Skeletal muscle satellite cell (primary cell): Measurements from ENCODE around the gene POLD1.

ENCODE experiments used
- H3K27me3 ChIP-seq: 2 replicates; pipeline ENCODE4 v1.7.0; 2013; ENCODE audit warnings: low read length; ENCODE audit not compliant: control insufficient read depth, insufficient read depth
- H3K36me3 ChIP-seq: 2 replicates; pipeline ENCODE4 v1.7.0; 2013; ENCODE audit warnings: mild to moderate bottlenecking, control low read depth, low read length; ENCODE audit not compliant: insufficient read depth
- H3K4me1 ChIP-seq: 2 replicates; pipeline ENCODE4 v1.7.0; 2013; ENCODE audit warnings: low read length; ENCODE audit not compliant: control insufficient read depth, insufficient read depth
- H3K4me2 ChIP-seq: 2 replicates; pipeline ENCODE4 v1.7.0; 2013; ENCODE audit warnings: mild to moderate bottlenecking, low read length
- H3K4me3 ChIP-seq: 2 replicates; pipeline ENCODE4 v1.7.0; 2013; ENCODE audit warnings: low read length
- H3K9ac ChIP-seq: 2 replicates; pipeline ENCODE4 v1.7.0; 2013; ENCODE audit warnings: mild to moderate bottlenecking, low read depth, low read length, moderate library complexity
- H3K9me3 ChIP-seq: replicated peaks from 2 replicates; pipeline ENCODE4 v1.7.0; 2013; ENCODE audit warnings: mild to moderate bottlenecking, control low read depth, low read length

The POLD1 gene

DNA sequence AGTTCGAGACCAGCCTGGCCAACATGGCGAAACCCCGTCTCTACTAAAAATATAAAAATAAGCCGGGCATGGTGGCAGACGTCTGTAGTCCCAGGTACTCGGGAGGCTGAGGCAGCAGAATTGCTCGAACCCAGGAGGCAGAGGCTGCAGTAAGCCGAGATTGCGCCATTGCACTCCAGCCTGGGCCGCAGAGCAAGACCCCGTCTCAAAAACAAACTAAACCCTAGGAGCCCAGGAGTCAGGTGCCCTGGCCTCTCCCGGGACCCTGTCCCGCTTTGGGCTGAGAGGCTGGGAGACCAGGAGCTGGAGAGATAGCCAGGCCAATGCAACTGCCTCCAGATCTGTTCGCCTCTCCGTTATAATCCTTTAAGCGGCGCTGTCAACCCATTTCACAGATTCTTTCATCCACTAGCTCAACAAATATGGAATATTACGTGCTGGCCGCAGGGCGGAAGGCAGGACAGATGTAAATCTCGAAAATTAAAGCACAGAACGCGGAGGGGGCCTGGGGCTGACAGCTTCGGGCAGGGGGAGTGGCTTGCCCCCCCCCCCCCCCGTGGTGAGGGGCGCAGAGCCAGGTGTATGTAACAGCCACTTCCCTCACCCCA is 43.3 kb downstream of the POLD1 start:
- no peaks in the 10 kb centered on the region for H3K36me3 ChIP-seq
- no peaks in the 10 kb centered on the region for H3K9me3 ChIP-seq
- H3K4me3 ChIP-seq = no peak overlapping the region
- H3K27me3 ChIP-seq = peaks cover 24% of the 10 kb centered on the region
- peaks cover 10% of the 10 kb centered on the region for H3K4me1 ChIP-seq
- H3K4me2 ChIP-seq = peak overlapping the region; percentile 71
- no peak overlapping the region for H3K9ac ChIP-seq

DNA sequence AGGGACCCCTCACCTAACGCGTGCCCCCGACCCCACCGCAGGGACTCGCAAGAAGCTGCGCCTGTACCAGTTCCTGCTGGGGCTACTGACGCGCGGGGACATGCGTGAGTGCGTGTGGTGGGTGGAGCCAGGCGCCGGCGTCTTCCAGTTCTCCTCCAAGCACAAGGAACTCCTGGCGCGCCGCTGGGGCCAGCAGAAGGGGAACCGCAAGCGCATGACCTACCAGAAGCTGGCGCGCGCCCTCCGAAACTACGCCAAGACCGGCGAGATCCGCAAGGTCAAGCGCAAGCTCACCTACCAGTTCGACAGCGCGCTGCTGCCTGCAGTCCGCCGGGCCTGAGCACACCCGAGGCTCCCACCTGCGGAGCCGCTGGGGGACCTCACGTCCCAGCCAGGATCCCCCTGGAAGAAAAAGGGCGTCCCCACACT is 43.9 kb downstream of the POLD1 start:
- Histone ChIP-seq H3K4me1 (peaks cover 10% of the 10 kb centered on the region), H3K4me3 (no peak overlapping the region)

DNA sequence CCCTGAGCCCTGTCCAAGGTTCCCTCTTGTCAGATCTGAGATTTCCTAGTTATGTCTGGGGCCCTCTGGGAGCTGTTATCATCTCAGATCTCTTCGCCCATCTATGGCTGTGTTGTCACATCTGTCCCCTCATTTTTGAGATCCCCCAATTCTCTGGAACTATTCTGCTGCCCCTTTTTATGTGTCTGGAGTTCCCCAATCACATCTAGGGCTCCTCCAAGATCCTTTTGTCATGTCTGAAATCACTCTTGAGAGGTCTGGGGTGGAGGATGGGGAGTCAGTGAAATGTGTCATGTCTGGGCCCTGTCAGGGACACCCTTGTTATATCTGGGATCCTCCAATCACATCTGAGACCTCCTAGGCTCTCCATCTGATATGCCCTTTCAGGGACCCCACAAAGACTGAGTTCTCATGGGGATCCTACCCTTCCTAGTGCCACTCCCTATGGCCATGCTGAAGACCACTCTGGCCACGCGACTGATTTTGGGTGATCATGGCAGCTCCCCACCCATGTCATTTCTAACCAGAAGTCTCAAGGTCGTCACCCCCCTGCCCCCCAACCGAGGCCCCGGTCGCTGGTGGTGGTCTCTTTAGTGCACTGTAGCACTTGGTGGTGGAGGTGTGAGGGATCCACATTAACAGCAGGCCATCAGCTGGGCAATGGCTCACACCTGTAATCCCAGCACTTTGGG is 44.8 kb downstream of the POLD1 start:
- H3K9ac ChIP-seq = no peak overlapping the region
- H3K4me3 ChIP-seq = no peak overlapping the region
- H3K9me3 ChIP-seq = no peaks in the 10 kb centered on the region
- peaks cover 33% of the 10 kb centered on the region for H3K27me3 ChIP-seq
- no peak overlapping the region for H3K4me2 ChIP-seq
- peaks cover 10% of the 10 kb centered on the region for H3K4me1 ChIP-seq
- no peaks in the 10 kb centered on the region for H3K36me3 ChIP-seq

More for the DNA sequence above, 43.9 kb downstream of the POLD1 start:
- peaks cover 30% of the 10 kb centered on the region for H3K27me3 ChIP-seq
- H3K36me3 ChIP-seq = no peaks in the 10 kb centered on the region
- peak overlapping the region; percentile 71 for H3K4me2 ChIP-seq
- H3K9me3 ChIP-seq = no peaks in the 10 kb centered on the region
- no peak overlapping the region for H3K9ac ChIP-seq

DNA sequence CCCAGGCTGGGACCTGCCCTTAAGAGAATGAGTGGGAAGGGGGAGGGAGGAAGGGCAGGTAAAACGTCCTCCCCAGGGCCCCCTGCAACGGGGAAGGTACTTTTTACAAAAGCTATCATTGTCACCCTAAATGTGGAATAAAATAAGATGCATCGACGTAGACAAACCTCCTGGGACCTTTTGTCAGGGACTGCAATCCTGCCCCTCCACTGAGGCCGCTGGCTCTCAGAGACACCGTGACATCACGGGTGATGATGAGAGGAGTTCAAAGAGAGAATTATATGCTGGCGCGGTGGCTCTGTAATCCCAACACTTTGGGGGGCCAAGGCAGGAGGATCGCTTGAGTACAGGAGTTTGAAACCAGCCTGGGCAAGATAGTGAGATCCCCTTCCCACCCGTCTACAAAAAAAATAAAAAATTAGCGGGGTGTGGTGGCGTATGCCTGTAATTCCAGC is 46.8 kb downstream of the POLD1 start:
- Histone ChIP-seq H3K4me2 (peak overlapping the region; percentile 93), H3K4me1 (peaks cover 10% of the 10 kb centered on the region), H3K27me3 (peaks cover 40% of the 10 kb centered on the region), H3K9ac (peak overlapping the region; percentile 26), H3K4me3 (peak overlapping the region; percentile 67), H3K36me3 (no peaks in the 10 kb centered on the region), H3K9me3 (no peaks in the 10 kb centered on the region)

DNA sequence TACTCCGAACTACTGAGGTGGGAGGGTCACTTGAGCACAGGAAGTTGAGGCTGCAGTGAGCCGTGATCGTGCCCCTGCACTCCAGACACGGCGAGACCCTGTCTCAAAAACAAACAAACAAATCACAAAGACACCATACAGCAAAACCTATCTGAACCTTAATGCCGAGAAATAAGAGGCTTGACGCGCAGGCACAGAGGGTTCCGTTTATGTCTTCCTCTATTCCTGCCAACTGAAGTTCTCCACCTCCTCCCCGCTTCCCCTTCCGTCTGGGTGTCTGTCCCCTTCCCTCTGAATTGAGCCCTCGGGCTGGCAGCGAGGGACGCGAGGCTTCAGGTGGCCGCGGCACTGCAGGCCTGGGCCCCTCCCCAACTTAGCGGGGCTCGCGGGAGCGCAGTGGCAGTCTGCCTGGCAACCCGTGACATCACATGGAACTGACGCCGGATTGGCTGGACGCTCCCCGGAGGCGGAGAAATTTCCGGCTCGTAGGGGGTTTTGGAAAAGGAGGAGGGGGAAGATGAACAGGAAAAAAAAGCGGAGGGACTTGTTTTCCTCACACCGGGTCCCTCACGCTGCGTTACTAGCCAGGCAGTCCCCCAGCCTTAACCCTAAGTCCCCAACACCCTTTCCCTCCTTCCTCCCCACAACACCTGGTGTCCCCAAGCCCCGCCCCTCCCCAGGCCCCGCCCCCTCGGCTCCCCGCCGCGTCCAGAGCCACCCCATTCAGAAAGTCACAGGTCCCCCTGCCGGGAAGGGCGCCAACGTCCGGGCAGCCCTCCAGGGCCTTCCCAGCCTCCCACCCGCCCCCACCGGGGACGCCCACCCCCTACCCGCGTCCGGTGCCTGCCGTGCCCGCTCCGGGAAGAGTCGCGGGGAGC is 47.4 kb downstream of the POLD1 start:
- Histone ChIP-seq H3K9me3 (no peaks in the 10 kb centered on the region), H3K4me3 (peak overlapping the region; percentile 67), H3K9ac (peak overlapping the region; percentile 26), H3K4me2 (peak overlapping the region; percentile 93), H3K27me3 (peaks cover 45% of the 10 kb centered on the region), H3K4me1 (peaks cover 10% of the 10 kb centered on the region), H3K36me3 (no peaks in the 10 kb centered on the region)

DNA sequence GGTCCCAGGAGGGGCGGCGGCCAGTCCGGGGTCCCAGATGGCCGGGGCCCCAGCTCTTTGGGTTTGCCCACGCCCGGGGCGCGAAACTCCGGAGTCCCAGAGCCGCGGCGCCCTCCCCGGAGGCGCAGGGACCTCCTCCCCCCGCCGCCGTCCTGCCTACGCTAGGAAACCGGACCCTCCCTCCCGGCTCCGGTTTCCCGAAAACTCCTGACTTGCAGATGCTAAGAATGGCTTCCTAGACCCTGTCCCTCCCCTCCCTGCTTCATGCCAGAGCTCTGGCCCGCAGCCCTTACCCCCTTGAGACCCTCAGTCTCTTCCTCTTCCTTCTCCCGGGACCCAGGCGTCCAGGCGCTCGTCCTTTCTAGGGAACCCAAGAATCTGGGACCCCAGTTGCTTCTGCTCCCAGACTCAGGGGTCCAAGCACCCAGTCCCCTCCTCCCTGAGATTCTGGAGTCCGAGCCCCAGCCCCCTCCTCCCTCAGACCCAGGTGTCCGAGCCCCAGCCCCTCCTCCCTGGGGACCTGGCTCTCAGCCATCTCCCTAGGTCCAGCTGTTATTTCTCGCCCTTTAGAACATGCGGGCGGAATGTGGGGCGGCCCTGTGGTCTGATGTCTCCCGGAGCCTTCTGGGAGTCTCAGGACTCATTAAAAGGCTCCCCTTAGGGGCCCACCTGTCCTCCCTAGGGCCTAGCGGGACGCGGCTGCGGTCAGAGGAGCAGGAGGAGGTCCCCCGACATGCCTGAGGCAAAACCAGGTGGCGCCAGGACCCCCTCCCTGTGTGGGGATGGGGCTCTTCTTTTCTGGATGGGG is 48.3 kb downstream of the POLD1 start, which contains the start of gene MYBPC2:
MYBPC2 (plus strand) TSS at position 672 of the 808 bp plus-strand sequence; CDS start at position 734, 62 bp downstream.
- Histone ChIP-seq H3K4me1 (peaks cover 10% of the 10 kb centered on the region), H3K9ac (peak within 1 kb of the TSS; percentile 26), H3K9me3 (no peaks in the 10 kb centered on the region), H3K4me2 (peak within 1 kb of the TSS; percentile 93), H3K27me3 (peaks cover 51% of the 10 kb centered on the region), H3K4me3 (peak within 1 kb of the TSS; percentile 67), H3K36me3 (no peaks in the 10 kb centered on the region)

DNA sequence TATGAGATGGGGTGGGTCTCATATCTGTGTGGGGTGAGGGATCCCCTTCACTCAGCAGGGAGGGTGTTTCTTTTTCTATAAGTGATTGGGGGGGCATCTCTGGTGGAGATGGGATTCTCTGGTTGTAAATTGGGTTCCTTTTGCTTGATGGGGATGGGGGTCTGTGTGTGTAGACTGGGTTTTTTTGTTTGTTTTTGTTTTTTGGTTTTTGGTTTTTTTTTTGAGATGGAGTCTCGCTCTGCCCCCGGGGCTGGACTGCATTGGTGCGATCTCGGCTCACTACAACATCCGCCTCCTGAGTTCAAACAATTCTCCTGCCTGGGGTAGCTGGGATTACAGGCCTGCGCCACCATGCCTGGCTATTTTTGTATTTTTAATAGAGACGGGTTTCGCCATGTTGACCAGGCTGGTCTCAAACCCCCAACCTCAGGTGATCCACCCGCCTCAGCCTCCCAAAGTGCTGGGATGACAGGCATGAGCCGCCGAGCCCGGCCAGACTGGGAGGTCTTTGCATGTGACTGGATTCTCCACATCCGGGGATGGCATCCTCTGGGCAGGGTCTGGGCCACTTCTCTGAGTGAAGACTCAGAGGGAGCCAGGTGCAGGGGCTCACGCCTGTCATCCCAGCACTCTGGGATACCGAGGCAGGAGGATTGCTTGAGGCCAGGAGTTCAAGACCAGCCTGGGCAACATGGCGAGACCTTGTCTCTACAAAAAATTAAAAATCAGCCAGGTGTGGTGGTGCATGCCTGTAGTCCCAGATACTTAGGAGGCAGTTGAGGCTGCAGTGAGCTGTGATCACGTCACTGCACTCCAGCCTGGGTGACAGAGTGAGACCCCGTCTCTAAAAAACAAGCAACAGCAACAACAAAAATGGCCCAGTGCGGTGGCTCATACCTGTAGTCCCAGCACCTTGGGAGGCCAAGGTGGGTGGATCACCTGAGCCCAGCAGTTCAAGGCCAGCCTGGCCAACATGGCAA is 49.3 kb downstream of the POLD1 start:
- Histone ChIP-seq H3K36me3 (no peaks in the 10 kb centered on the region), H3K9me3 (no peaks in the 10 kb centered on the region)

DNA sequence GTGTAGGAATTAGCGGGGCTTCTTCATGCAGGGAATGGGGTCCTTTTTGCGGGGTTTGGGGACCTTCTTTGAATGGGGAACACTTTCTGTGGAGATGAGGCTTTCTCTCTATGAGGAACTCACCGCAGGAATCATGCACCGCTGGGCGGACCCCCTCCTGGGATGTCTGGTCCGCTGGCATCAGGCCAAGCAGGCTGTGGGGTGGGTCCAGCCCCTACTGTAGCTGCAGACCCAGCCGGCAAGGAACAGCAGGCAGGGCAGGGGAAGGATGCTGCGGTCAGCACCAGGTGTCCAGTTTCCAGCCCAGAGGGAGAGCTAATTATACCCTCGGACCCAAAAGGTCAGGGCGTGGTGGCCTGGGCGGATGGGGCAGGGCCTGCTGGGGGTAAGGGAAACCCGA is 50.4 kb downstream of the POLD1 start:
- H3K36me3 ChIP-seq = no peaks in the 10 kb centered on the region
- H3K4me3 ChIP-seq = no peak overlapping the region
- H3K9me3 ChIP-seq = no peaks in the 10 kb centered on the region
- no peak overlapping the region for H3K9ac ChIP-seq
- H3K4me2 ChIP-seq = no peak overlapping the region
- peaks cover 5% of the 10 kb centered on the region for H3K4me1 ChIP-seq
- H3K27me3 ChIP-seq = peaks cover 44% of the 10 kb centered on the region

More for the DNA sequence above, 49.3 kb downstream of the POLD1 start:
- no peak overlapping the region for H3K9ac ChIP-seq
- peaks cover 47% of the 10 kb centered on the region for H3K27me3 ChIP-seq
- H3K4me2 ChIP-seq = no peak overlapping the region
- no peak overlapping the region for H3K4me3 ChIP-seq
- peaks cover 5% of the 10 kb centered on the region for H3K4me1 ChIP-seq

DNA sequence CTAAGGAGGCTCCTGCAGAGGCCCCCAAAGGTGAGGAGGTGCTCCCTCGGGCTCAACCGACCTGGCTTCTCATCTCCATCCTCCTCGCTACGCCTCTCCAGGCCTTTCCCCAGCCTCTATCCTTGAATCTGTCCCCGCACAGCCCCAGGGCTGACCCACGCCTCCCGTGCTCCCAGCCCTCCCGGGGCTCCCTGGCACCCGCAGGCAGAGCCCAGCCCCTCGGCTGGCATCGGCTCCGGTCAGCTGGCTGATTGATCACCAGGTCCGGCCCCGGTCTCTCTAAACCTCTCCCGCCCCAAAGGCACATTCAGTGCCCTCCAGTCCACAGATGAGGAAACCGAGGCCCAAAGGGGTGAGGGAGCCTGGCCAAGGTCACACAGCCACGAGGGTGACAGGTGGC is 51.1 kb downstream of the POLD1 start:
- H3K9me3 ChIP-seq = no peaks in the 10 kb centered on the region
- H3K27me3 ChIP-seq = peaks cover 40% of the 10 kb centered on the region
- H3K9ac ChIP-seq = no peak overlapping the region
- peaks cover 5% of the 10 kb centered on the region for H3K4me1 ChIP-seq
- H3K4me2 ChIP-seq = no peak overlapping the region
- no peaks in the 10 kb centered on the region for H3K36me3 ChIP-seq
- H3K4me3 ChIP-seq = no peak overlapping the region

DNA sequence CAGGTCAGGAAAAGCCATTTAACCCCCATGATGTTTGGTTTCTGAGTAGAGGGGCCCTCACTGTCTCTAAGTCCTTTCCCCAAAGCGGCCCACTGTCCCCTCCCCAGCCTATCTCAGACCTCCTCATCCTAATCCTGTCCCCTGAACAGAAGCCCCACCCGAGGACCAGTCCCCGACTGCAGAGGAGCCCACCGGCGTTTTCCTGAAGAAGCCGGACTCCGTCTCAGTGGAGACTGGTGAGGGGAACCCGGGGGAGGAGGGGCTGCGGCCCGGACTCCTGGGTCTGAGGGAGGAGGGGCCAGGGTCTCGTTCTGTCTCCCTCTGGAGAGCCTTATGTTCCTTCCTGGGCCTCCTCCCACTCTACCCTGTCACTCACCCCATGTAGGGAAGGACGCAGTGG is 51.5 kb downstream of the POLD1 start:
- no peaks in the 10 kb centered on the region for H3K9me3 ChIP-seq
- H3K4me2 ChIP-seq = no peak overlapping the region
- no peak overlapping the region for H3K4me3 ChIP-seq
- H3K36me3 ChIP-seq = no peaks in the 10 kb centered on the region
- no peak overlapping the region for H3K9ac ChIP-seq
- peaks cover 38% of the 10 kb centered on the region for H3K27me3 ChIP-seq
- peaks cover 5% of the 10 kb centered on the region for H3K4me1 ChIP-seq
